ENCODE results near the gene FOXF2.

DNA sequence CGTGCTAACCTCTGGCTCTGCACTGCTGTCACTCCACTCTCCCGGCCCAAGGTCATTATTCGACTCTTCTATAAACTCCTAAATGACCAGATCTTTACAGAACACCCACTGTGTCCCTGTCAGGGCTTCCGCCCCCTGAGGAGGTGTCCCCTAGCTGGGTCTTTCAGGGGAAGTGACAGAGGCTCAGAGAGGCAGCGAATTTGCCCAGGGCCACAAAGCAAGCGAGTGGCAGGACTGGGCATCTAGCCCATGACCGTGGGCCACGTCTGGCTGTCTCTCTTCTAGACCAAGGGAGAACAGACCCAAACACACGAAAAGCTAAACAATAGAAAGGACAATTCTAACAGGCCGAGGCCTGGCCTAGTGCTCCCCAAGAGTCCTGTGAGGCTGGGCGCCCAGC is 27.4 kb downstream of the FOXF2 start:
- TF ChIP-seq JUNB (IDR thresholded peaks at IDR 0.05; ENCODE audit: unreplicated experiment) (no peak), EZH2 (IDR thresholded peaks at IDR 0.05; ENCODE audit: low read depth, unreplicated experiment) (no peak), NANOG (IDR thresholded peaks at IDR 0.05; ENCODE audit: borderline replicate concordance) (no peak), STAT1 (IDR thresholded peaks at IDR 0.05; ENCODE audit: unreplicated experiment) (no peak), ZNF331 (CRISPR knock-in tag; IDR thresholded peaks at IDR 0.05; ENCODE audit: low read depth) (no peak), POLR2AphosphoS5 (IDR thresholded peaks at IDR 0.05; ENCODE audit: low read depth) (no peak), EZH2phosphoT487 (IDR thresholded peaks at IDR 0.05; ENCODE audit: unreplicated experiment) (no peak), CREB1 (CRISPR knock-in tag; IDR thresholded peaks at IDR 0.05; ENCODE audit: low read depth) (no peak)
- TF ChIP-seq, protein P1, sequence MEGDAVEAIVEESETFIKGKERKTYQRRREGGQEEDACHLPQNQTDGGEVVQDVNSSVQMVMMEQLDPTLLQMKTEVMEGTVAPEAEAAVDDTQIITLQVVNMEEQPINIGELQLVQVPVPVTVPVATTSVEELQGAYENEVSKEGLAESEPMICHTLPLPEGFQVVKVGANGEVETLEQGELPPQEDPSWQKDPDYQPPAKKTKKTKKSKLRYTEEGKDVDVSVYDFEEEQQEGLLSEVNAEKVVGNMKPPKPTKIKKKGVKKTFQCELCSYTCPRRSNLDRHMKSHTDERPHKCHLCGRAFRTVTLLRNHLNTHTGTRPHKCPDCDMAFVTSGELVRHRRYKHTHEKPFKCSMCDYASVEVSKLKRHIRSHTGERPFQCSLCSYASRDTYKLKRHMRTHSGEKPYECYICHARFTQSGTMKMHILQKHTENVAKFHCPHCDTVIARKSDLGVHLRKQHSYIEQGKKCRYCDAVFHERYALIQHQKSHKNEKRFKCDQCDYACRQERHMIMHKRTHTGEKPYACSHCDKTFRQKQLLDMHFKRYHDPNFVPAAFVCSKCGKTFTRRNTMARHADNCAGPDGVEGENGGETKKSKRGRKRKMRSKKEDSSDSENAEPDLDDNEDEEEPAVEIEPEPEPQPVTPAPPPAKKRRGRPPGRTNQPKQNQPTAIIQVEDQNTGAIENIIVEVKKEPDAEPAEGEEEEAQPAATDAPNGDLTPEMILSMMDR (conservative IDR thresholded peaks at IDR 0.05; ENCODE audit: low read depth in 2 of 2), result no peak
- TF ChIP-seq, protein P2, sequence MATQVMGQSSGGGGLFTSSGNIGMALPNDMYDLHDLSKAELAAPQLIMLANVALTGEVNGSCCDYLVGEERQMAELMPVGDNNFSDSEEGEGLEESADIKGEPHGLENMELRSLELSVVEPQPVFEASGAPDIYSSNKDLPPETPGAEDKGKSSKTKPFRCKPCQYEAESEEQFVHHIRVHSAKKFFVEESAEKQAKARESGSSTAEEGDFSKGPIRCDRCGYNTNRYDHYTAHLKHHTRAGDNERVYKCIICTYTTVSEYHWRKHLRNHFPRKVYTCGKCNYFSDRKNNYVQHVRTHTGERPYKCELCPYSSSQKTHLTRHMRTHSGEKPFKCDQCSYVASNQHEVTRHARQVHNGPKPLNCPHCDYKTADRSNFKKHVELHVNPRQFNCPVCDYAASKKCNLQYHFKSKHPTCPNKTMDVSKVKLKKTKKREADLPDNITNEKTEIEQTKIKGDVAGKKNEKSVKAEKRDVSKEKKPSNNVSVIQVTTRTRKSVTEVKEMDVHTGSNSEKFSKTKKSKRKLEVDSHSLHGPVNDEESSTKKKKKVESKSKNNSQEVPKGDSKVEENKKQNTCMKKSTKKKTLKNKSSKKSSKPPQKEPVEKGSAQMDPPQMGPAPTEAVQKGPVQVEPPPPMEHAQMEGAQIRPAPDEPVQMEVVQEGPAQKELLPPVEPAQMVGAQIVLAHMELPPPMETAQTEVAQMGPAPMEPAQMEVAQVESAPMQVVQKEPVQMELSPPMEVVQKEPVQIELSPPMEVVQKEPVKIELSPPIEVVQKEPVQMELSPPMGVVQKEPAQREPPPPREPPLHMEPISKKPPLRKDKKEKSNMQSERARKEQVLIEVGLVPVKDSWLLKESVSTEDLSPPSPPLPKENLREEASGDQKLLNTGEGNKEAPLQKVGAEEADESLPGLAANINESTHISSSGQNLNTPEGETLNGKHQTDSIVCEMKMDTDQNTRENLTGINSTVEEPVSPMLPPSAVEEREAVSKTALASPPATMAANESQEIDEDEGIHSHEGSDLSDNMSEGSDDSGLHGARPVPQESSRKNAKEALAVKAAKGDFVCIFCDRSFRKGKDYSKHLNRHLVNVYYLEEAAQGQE (IDR thresholded peaks at IDR 0.05; ENCODE audit: unreplicated experiment), result no peak
- TF ChIP-seq, protein P3, sequence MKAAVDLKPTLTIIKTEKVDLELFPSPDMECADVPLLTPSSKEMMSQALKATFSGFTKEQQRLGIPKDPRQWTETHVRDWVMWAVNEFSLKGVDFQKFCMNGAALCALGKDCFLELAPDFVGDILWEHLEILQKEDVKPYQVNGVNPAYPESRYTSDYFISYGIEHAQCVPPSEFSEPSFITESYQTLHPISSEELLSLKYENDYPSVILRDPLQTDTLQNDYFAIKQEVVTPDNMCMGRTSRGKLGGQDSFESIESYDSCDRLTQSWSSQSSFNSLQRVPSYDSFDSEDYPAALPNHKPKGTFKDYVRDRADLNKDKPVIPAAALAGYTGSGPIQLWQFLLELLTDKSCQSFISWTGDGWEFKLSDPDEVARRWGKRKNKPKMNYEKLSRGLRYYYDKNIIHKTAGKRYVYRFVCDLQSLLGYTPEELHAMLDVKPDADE (IDR thresholded peaks at IDR 0.05), result no peak
- TF ChIP-seq, protein P4, sequence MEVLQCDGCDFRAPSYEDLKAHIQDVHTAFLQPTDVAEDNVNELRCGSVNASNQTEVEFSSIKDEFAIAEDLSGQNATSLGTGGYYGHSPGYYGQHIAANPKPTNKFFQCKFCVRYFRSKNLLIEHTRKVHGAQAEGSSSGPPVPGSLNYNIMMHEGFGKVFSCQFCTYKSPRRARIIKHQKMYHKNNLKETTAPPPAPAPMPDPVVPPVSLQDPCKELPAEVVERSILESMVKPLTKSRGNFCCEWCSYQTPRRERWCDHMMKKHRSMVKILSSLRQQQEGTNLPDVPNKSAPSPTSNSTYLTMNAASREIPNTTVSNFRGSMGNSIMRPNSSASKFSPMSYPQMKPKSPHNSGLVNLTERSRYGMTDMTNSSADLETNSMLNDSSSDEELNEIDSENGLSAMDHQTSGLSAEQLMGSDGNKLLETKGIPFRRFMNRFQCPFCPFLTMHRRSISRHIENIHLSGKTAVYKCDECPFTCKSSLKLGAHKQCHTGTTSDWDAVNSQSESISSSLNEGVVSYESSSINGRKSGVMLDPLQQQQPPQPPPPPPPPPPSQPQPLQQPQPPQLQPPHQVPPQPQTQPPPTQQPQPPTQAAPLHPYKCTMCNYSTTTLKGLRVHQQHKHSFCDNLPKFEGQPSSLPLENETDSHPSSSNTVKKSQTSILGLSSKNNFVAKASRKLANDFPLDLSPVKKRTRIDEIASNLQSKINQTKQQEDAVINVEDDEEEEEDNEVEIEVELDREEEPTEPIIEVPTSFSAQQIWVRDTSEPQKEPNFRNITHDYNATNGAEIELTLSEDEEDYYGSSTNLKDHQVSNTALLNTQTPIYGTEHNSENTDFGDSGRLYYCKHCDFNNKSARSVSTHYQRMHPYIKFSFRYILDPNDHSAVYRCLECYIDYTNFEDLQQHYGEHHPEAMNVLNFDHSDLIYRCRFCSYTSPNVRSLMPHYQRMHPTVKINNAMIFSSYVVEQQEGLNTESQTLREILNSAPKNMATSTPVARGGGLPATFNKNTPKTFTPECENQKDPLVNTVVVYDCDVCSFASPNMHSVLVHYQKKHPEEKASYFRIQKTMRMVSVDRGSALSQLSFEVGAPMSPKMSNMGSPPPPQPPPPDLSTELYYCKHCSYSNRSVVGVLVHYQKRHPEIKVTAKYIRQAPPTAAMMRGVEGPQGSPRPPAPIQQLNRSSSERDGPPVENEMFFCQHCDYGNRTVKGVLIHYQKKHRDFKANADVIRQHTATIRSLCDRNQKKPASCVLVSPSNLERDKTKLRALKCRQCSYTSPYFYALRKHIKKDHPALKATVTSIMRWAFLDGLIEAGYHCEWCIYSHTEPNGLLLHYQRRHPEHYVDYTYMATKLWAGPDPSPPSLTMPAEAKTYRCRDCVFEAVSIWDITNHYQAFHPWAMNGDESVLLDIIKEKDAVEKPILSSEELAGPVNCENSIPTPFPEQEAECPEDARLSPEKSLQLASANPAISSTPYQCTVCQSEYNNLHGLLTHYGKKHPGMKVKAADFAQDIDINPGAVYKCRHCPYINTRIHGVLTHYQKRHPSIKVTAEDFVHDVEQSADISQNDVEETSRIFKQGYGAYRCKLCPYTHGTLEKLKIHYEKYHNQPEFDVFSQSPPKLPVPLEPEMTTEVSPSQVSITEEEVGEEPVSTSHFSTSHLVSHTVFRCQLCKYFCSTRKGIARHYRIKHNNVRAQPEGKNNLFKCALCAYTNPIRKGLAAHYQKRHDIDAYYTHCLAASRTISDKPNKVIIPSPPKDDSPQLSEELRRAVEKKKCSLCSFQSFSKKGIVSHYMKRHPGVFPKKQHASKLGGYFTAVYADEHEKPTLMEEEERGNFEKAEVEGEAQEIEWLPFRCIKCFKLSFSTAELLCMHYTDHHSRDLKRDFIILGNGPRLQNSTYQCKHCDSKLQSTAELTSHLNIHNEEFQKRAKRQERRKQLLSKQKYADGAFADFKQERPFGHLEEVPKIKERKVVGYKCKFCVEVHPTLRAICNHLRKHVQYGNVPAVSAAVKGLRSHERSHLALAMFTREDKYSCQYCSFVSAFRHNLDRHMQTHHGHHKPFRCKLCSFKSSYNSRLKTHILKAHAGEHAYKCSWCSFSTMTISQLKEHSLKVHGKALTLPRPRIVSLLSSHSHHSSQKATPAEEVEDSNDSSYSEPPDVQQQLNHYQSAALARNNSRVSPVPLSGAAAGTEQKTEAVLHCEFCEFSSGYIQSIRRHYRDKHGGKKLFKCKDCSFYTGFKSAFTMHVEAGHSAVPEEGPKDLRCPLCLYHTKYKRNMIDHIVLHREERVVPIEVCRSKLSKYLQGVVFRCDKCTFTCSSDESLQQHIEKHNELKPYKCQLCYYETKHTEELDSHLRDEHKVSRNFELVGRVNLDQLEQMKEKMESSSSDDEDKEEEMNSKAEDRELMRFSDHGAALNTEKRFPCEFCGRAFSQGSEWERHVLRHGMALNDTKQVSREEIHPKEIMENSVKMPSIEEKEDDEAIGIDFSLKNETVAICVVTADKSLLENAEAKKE (CRISPR knock-in tag; IDR thresholded peaks at IDR 0.05), result no peak

Measured in GM23338 (cell line).